AG08396 (cell line): ENCODE measurements around the gene ABHD1.

Experiments used
- DNase-seq: peaks from one replicate; pipeline ENCODE4 v3.0.0; 2012; ENCODE audit warnings: low spot score, mixed read lengths

ABHD1 gene

GRCh38 chr2:27135478-27135955 lies 11.9 kb downstream of the ABHD1 start:
- DNase-seq = no peak

GRCh38 chr2:27136751-27137150 lies 13.1 kb downstream of the ABHD1 start:
- DNase-seq = no peak

- DNase-seq = no peak
These were observed 13.8 kb downstream of the ABHD1 start for GRCh38 chr2:27137322-27137935.

- no peak for DNase-seq
These were observed 14.5 kb downstream of the ABHD1 start for GRCh38 chr2:27138111-27138510.

GRCh38 chr2:27139310-27139709 lies 15.7 kb downstream of the ABHD1 start, which contains the start of gene PRR30:
PRR30 (minus strand) TSS chr2:27139410; CDS start chr2:27138329, 1,081 bp downstream.
- no peak for DNase-seq

- no peak for DNase-seq
These were observed 19.7 kb downstream of the ABHD1 start for GRCh38 chr2:27143285-27143684.

- no peak for DNase-seq
These were observed 22.1 kb downstream of the ABHD1 start for GRCh38 chr2:27145682-27146081.

- no peak for DNase-seq
These were observed 24.3 kb downstream of the ABHD1 start for GRCh38 chr2:27147935-27148334.

GRCh38 chr2:27148801-27149439 lies 25.3 kb downstream of the ABHD1 start, which contains the start of gene TCF23:
TCF23 (plus strand) TSS chr2:27149004; CDS start chr2:27149134, 130 bp downstream.
- DNase-seq = no peak

- DNase-seq = no peak
These were observed 26.2 kb downstream of the ABHD1 start for GRCh38 chr2:27149570-27150405.

- no peak for DNase-seq
These were observed 27.1 kb downstream of the ABHD1 start for GRCh38 chr2:27150639-27151230.

- no peak for DNase-seq
These were observed 28.6 kb downstream of the ABHD1 start for GRCh38 chr2:27152102-27152795.

GRCh38 chr2:27152796-27153464 lies 29.3 kb downstream of the ABHD1 start:
- peak; percentile 64 for DNase-seq

- no peak for DNase-seq
These were observed 30.9 kb downstream of the ABHD1 start for GRCh38 chr2:27154488-27154887.

- no peak for DNase-seq
These were observed 31.5 kb downstream of the ABHD1 start for GRCh38 chr2:27155069-27155520.

- DNase-seq = no peak
These were observed 34.9 kb downstream of the ABHD1 start for GRCh38 chr2:27158468-27158867.

- no peak for DNase-seq
These were observed 35.7 kb downstream of the ABHD1 start for GRCh38 chr2:27159271-27159670.

GRCh38 chr2:27160191-27160590 lies 36.6 kb downstream of the ABHD1 start:
- no peak for DNase-seq

- peak; percentile 47 for DNase-seq
These were observed 38.8 kb downstream of the ABHD1 start for GRCh38 chr2:27162151-27163121.
